Measurements from ENCODE around the gene TMEM51.

GRCh38 chr1:15145327-15145726, 8.2 kb upstream of the TMEM51 start:
- TF ChIP-seq SPI1 (IDR thresholded peaks at IDR 0.05; ENCODE audit: borderline replicate concordance, low read depth) (no peak), CTCF (IDR thresholded peaks at IDR 0.05; ENCODE audit: insufficient read depth, low read length) (no peak)
